ENCODE measurements around the gene PAIP2B.
"Not testable (repeated sequence)": the region's sequence is repeated elsewhere in the genome, so short reads cannot be mapped to it uniquely, and the experiment has no call there.

The PAIP2B gene

GRCh38 chr2:71243634-71244301 is 16.9 kb upstream of the PAIP2B start:
- DNase-seq (ENCODE audit: low read depth) = no peak
- H3K4me3 ChIP-seq (ENCODE audit: low read depth, low read length) = no peak overlapping the region
- in situ Hi-C loops (cut with HindIII; ENCODE audit: low sequenced_read_pairs) = no loop called here
- no peak for TF ChIP-seq CTCF (IDR thresholded peaks at IDR 0.05; ENCODE audit: low read depth, low read length, missing control alignments)

- in situ Hi-C loops (cut with HindIII; ENCODE audit: low sequenced_read_pairs) = no loop called here
- TF ChIP-seq CTCF (IDR thresholded peaks at IDR 0.05; ENCODE audit: low read depth, low read length, missing control alignments) = no peak
- DNase-seq (ENCODE audit: low read depth) = no peak
- H3K4me3 ChIP-seq (ENCODE audit: low read depth, low read length) = no peak overlapping the region
Measured at GRCh38 chr2:71240794-71241193, 13.9 kb upstream of the PAIP2B start.

- H3K4me3 ChIP-seq (ENCODE audit: low read depth, low read length) = no peak overlapping the region
- in situ Hi-C loops (cut with HindIII; ENCODE audit: low sequenced_read_pairs) = no loop called here
- TF ChIP-seq CTCF (IDR thresholded peaks at IDR 0.05; ENCODE audit: low read depth, low read length, missing control alignments) = no peak
- no peak for DNase-seq (ENCODE audit: low read depth)
Measured at GRCh38 chr2:71238089-71238488, 11.2 kb upstream of the PAIP2B start.

DNA sequence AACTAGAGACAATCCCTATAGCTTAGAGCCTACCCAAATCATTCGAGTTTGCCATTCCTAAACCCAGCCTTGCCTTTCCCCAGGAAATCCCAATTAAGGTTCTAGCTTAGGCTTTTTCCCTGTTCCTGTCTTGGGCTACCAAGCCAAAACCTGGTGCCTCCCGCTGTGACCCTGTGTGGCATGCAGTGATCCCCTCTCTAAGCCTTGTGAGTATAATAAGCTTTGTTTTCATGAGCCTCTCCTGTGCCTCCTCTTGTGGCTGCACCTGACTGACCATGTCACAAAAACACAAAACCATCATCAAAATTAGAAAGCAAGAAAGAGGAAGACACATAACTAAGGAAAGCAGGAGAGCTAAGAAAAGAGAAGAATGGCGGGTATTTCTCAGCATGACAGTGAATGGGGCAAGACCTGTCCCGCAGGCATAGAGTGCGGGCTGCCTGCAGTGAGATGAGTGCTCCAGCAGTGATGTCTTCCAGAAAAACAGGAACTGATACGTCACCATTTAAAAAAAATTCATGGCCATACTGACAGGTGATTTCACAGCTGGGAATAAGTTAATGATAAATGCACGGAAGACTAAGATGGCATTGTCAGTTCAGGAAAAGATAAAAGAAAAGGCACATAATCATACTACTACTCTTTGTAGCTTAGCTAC is 9.2 kb upstream of the PAIP2B start:
- no peak for TF ChIP-seq CTCF (IDR thresholded peaks at IDR 0.05; ENCODE audit: low read depth, low read length, missing control alignments)
- in situ Hi-C loops (cut with HindIII; ENCODE audit: low sequenced_read_pairs) = no loop called here
- no peak for DNase-seq (ENCODE audit: low read depth)
- no peak overlapping the region for H3K4me3 ChIP-seq (ENCODE audit: low read depth, low read length)

- in situ Hi-C loops (cut with HindIII; ENCODE audit: low sequenced_read_pairs); DNase-seq (ENCODE audit: low read depth); H3K4me3 ChIP-seq (ENCODE audit: low read depth, low read length): not testable (repeated sequence)
Measured at GRCh38 chr2:71233072-71233471, 6.2 kb upstream of the PAIP2B start.

GRCh38 chr2:71226096-71226964 is 573 bp downstream of the PAIP2B start:
- in situ Hi-C loops (cut with HindIII; ENCODE audit: low sequenced_read_pairs) = no loop called here
- peak overlapping the region; percentile 76 for H3K4me3 ChIP-seq (ENCODE audit: low read depth, low read length)
- no peak for TF ChIP-seq CTCF (IDR thresholded peaks at IDR 0.05; ENCODE audit: low read depth, low read length, missing control alignments)
- DNase-seq (ENCODE audit: low read depth) = no peak
